Neural cell (in vitro differentiated cells): ENCODE measurements around the gene C2. TPM values are rescaled to one million over a fixed set of nuclear protein-coding genes. Genes with fewer than 3 reads are reported as not detected.

Source experiments
- H2AFZ ChIP-seq: fragments of 200-600, 300-800 bp; sonication (generic), shearing (Covaris generic); 2 replicates; pipeline ENCODE4 v1.6.0; 2014; ENCODE audit warnings: low read depth, mild to moderate bottlenecking, antibody characterized with exemption, low read length, moderate library complexity
- H3F3A ChIP-seq: fragments of 200-600 bp; shearing (Covaris generic); 2 replicates; pipeline ENCODE4 v1.6.1; 2016; ENCODE audit warnings: mild to moderate bottlenecking, moderate library complexity, mixed read lengths, antibody characterized with exemption, low read length; ENCODE audit not compliant: insufficient read depth, poor library complexity, severe bottlenecking
- H3K27ac ChIP-seq: fragments of 200-600, 300-800 bp; sonication (generic), shearing (Covaris generic); 2 replicates; pipeline ENCODE4 v1.5.1; 2014; ENCODE audit warnings: mild to moderate bottlenecking, low read length, moderate library complexity
- H3K27me3 ChIP-seq: fragments of 300-800, 200-600 bp; sonication (generic), shearing (Covaris generic); 2 replicates; pipeline ENCODE4 v1.6.0; 2014; ENCODE audit warnings: mild to moderate bottlenecking, low read depth, low read length, moderate library complexity; ENCODE audit not compliant: insufficient read depth
- H3K36me3 ChIP-seq: fragments of 300-800, 200-600 bp; sonication (generic), shearing (Covaris generic); 2 replicates; pipeline ENCODE4 v1.5.1; 2014; ENCODE audit warnings: mild to moderate bottlenecking, antibody characterized with exemption, low read length, moderate library complexity; ENCODE audit not compliant: insufficient read depth
- H3K4me2 ChIP-seq: fragments of 300-800, 200-600 bp; sonication (generic), shearing (Covaris generic); 2 replicates; pipeline ENCODE4 v1.6.0; 2014; ENCODE audit warnings: mild to moderate bottlenecking, low read length
- H3K4me3 ChIP-seq: fragments of 300-800, 200-600 bp; sonication (generic), shearing (Covaris generic); 2 replicates; pipeline ENCODE4 v1.5.1; 2014; ENCODE audit warnings: mild to moderate bottlenecking, low read length, moderate library complexity
- H3K79me2 ChIP-seq: fragments of 200-600 bp; shearing (Covaris generic); replicated peaks from 2 replicates; pipeline ENCODE4 v1.6.0; 2014; ENCODE audit warnings: mild to moderate bottlenecking, low read length, moderate library complexity; ENCODE audit not compliant: insufficient read depth
- H3K9ac ChIP-seq: fragments of 300-800, 200-600 bp; sonication (generic), shearing (Covaris generic); 2 replicates; pipeline ENCODE4 v1.6.1; 2016; ENCODE audit warnings: mild to moderate bottlenecking, low read length, mixed read lengths
- H3K9me2 ChIP-seq: fragments of 200-600 bp; shearing (Covaris generic); 2 replicates; pipeline ENCODE4 v1.6.1; 2016; ENCODE audit warnings: mild to moderate bottlenecking, low read length, mixed read lengths; ENCODE audit not compliant: insufficient read depth
- H3K9me3 ChIP-seq: fragments of 200-600, 300-800 bp; sonication (generic), shearing (Covaris generic); 2 replicates; pipeline ENCODE4 v1.6.1; 2016; ENCODE audit warnings: mild to moderate bottlenecking, mixed run types, low read length, moderate library complexity, mixed read lengths
- H4K20me1 ChIP-seq: fragments of 200-600 bp; shearing (Covaris generic); 2 replicates; pipeline ENCODE4 v1.6.1; 2016; ENCODE audit warnings: mild to moderate bottlenecking, mixed run types; ENCODE audit not compliant: insufficient read depth
- EP300 ChIP-seq: fragments of 450-650 bp; conservative IDR thresholded peaks from 2 replicates; pipeline ENCODE4 v1.6.1; 2014; ENCODE audit warnings: antibody characterized with exemption, mild to moderate bottlenecking, moderate library complexity; ENCODE audit not compliant: poor library complexity, severe bottlenecking
- EZH2 ChIP-seq: fragments of 200-600, 300-800 bp; shearing (Covaris generic), sonication (generic); IDR thresholded peaks from 2 replicates; pipeline ENCODE4 v1.6.1; 2014; ENCODE audit warnings: antibody characterized with exemption, low read length, borderline replicate concordance, mild to moderate bottlenecking; ENCODE audit not compliant: insufficient read depth, poor library complexity, severe bottlenecking
- MXI1 ChIP-seq: fragments of 450-650 bp; conservative IDR thresholded peaks from 2 replicates; pipeline ENCODE4 v1.6.1; 2014; ENCODE audit warnings: antibody characterized with exemption, mild to moderate bottlenecking; ENCODE audit not compliant: poor library complexity, severe bottlenecking
- POLR2AphosphoS5 ChIP-seq: IDR thresholded peaks from 2 replicates; pipeline ENCODE4 v1.6.1; 2012
- RAD21 ChIP-seq: fragments of 450-650 bp; conservative IDR thresholded peaks from 2 replicates; pipeline ENCODE4 v1.6.1; 2014; ENCODE audit warnings: antibody characterized with exemption, mild to moderate bottlenecking, moderate library complexity
- SMC3 ChIP-seq: fragments of 450-650 bp; conservative IDR thresholded peaks from 2 replicates; pipeline ENCODE4 v1.6.1; 2014; ENCODE audit warnings: antibody characterized with exemption, mild to moderate bottlenecking, moderate library complexity; ENCODE audit not compliant: poor library complexity
- TAF1 ChIP-seq: IDR thresholded peaks from 2 replicates; pipeline ENCODE4 v1.6.1; 2012; ENCODE audit warnings: low read depth
- polyA plus RNA-seq: library from polyadenylated mRNA; depleted of rRNA; stranded (reverse); fragments of >200 nt; gene quantifications from 2 replicates; pipeline ENCODE4 v1.2.3, GENCODE V29; 2014
- TF ChIP-seq, protein P1 (sequence below): IDR thresholded peaks from 2 replicates; pipeline ENCODE4 v1.6.1; 2012; ENCODE audit warnings: borderline replicate concordance
- TF ChIP-seq, protein P2 (sequence below): fragments of 450-650 bp; IDR thresholded peaks from 2 replicates; pipeline ENCODE4 v1.5.1; 2014; ENCODE audit warnings: antibody characterized with exemption, mild to moderate bottlenecking, moderate library complexity; ENCODE audit not compliant: poor library complexity, severe bottlenecking

The C2 gene
- polyA plus RNA-seq, 1 donor from 2014 or later: 1.2 TPM

DNA sequence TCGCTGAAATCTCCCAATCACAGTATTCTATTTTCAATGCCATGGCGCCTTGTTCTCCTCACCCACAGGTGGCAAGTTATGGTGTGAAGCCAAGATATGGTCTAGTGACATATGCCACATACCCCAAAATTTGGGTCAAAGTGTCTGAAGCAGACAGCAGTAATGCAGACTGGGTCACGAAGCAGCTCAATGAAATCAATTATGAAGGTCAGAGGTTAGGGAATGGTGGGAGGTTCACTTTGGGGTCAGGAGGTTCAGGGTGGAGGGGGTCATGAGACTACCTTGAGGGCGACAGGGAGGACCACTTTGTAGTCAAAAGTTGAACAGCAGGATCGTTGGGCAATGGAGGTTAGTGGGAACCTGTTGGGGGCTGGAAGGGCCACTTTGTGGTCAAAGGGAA is 20.8 kb downstream of the C2 start:
- no peaks in the 10 kb centered on the region for H3K36me3 ChIP-seq
- no peaks in the 10 kb centered on the region for H3K27me3 ChIP-seq
- H3K4me3 ChIP-seq: no peak overlapping the region
- TF ChIP-seq SMC3: no peak
- no peak for TF ChIP-seq RAD21
- no peak for TF ChIP-seq EP300
- TF ChIP-seq EZH2: no peak
- TF ChIP-seq POLR2AphosphoS5: no peak
- TF ChIP-seq MXI1: no peak
- no peak overlapping the region for H3K4me2 ChIP-seq
- H3K79me2 ChIP-seq: no peaks in the 10 kb centered on the region
- H3K9me3 ChIP-seq: no peaks in the 10 kb centered on the region
- no peak overlapping the region for H2AFZ ChIP-seq
- H3K9me2 ChIP-seq: no peaks in the 10 kb centered on the region
- no peak overlapping the region for H3K27ac ChIP-seq
- no peak overlapping the region for H3K9ac ChIP-seq
- no peaks in the 10 kb centered on the region for H4K20me1 ChIP-seq
- no peaks in the 10 kb centered on the region for H3F3A ChIP-seq

DNA sequence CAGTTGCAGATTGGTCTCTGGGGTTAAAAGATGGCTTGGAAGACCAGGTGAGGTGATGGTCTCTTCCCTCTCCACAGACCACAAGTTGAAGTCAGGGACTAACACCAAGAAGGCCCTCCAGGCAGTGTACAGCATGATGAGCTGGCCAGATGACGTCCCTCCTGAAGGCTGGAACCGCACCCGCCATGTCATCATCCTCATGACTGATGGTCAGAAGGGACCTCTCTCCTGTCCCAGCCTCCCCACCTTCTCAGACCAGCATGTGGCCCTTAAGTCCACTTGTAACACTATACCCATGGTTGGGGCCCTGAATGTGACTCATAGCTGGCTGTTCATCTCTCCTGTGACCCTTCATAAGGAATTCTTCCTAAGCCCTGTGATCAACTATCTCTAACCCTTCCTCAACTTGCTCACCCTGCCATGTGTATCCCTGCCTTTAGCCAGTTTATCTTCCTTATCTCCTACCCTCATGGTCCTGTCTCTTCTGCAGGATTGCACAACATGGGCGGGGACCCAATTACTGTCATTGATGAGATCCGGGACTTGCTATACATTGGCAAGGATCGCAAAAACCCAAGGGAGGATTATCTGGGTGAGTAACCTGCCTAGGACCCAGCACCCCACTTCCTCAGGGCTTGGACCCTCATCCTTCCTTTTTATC is 21.4 kb downstream of the C2 start:
- TF ChIP-seq POLR2AphosphoS5 (no peak), RAD21 (no peak), TAF1 (no peak), EP300 (no peak), SMC3 (no peak), EZH2 (no peak), MXI1 (no peak)
- TF ChIP-seq, protein P1, sequence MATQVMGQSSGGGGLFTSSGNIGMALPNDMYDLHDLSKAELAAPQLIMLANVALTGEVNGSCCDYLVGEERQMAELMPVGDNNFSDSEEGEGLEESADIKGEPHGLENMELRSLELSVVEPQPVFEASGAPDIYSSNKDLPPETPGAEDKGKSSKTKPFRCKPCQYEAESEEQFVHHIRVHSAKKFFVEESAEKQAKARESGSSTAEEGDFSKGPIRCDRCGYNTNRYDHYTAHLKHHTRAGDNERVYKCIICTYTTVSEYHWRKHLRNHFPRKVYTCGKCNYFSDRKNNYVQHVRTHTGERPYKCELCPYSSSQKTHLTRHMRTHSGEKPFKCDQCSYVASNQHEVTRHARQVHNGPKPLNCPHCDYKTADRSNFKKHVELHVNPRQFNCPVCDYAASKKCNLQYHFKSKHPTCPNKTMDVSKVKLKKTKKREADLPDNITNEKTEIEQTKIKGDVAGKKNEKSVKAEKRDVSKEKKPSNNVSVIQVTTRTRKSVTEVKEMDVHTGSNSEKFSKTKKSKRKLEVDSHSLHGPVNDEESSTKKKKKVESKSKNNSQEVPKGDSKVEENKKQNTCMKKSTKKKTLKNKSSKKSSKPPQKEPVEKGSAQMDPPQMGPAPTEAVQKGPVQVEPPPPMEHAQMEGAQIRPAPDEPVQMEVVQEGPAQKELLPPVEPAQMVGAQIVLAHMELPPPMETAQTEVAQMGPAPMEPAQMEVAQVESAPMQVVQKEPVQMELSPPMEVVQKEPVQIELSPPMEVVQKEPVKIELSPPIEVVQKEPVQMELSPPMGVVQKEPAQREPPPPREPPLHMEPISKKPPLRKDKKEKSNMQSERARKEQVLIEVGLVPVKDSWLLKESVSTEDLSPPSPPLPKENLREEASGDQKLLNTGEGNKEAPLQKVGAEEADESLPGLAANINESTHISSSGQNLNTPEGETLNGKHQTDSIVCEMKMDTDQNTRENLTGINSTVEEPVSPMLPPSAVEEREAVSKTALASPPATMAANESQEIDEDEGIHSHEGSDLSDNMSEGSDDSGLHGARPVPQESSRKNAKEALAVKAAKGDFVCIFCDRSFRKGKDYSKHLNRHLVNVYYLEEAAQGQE: no peak
- TF ChIP-seq, protein P2, sequence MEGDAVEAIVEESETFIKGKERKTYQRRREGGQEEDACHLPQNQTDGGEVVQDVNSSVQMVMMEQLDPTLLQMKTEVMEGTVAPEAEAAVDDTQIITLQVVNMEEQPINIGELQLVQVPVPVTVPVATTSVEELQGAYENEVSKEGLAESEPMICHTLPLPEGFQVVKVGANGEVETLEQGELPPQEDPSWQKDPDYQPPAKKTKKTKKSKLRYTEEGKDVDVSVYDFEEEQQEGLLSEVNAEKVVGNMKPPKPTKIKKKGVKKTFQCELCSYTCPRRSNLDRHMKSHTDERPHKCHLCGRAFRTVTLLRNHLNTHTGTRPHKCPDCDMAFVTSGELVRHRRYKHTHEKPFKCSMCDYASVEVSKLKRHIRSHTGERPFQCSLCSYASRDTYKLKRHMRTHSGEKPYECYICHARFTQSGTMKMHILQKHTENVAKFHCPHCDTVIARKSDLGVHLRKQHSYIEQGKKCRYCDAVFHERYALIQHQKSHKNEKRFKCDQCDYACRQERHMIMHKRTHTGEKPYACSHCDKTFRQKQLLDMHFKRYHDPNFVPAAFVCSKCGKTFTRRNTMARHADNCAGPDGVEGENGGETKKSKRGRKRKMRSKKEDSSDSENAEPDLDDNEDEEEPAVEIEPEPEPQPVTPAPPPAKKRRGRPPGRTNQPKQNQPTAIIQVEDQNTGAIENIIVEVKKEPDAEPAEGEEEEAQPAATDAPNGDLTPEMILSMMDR: no peak
- Histone ChIP-seq H4K20me1 (no peaks in the 10 kb centered on the region), H3K79me2 (no peaks in the 10 kb centered on the region), H3K27me3 (no peaks in the 10 kb centered on the region), H3K36me3 (no peaks in the 10 kb centered on the region), H3K27ac (no peak overlapping the region), H3K4me2 (no peak overlapping the region), H3K9me3 (no peaks in the 10 kb centered on the region), H3K4me3 (no peak overlapping the region), H3F3A (no peaks in the 10 kb centered on the region), H2AFZ (no peak overlapping the region), H3K9me2 (no peaks in the 10 kb centered on the region), H3K9ac (no peak overlapping the region)
